AG09319 (cell line): Measurements from ENCODE around the gene PUM1.

Experiments used
- DNase-seq: peaks from one replicate; pipeline ENCODE4 v3.0.0-alpha.2; 2010; ENCODE audit warnings: low read depth; ENCODE audit errors: extremely low read depth
- TF ChIP-seq, protein P1 (sequence below): IDR thresholded peaks from 2 replicates; pipeline ENCODE4 v1.5.1; 2011; ENCODE audit warnings: low read depth, mild to moderate bottlenecking, inconsistent platforms, low read length, moderate library complexity

Gene PUM1

DNA sequence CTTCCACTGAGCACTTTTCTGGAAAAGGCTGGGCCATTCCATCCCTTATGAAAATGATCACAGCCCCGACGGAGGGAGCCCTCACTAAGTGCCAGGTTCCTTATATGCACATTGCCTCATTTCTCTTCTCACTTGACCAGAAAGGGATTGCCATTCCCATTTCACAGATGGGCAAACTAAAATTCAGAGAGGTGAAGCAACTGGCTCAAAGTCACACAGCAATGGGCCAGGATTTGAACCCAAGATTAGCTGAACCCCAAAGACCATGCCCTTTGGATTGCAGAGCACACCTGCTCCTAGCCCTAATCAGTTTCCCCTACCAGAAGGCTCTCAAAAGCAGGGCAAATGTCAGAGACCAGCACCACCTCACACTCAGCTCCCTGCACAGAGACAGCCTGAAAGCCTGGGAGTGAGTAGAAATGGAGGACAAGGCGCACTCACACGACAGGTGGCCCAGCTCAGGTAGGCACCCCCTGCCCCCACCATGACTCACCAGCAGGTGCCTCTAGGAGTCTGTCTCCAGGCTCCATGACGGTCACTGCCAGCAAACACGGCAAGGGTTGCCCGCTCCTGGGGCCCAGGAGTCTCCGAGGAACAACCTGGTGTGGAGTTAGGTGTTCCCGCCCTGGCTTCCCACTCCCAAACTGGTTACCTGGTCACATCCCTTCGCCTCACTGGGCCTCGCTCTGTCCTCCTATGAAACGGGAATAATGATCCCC, 178.6 kb downstream of the PUM1 start:
- TF ChIP-seq, protein P1, sequence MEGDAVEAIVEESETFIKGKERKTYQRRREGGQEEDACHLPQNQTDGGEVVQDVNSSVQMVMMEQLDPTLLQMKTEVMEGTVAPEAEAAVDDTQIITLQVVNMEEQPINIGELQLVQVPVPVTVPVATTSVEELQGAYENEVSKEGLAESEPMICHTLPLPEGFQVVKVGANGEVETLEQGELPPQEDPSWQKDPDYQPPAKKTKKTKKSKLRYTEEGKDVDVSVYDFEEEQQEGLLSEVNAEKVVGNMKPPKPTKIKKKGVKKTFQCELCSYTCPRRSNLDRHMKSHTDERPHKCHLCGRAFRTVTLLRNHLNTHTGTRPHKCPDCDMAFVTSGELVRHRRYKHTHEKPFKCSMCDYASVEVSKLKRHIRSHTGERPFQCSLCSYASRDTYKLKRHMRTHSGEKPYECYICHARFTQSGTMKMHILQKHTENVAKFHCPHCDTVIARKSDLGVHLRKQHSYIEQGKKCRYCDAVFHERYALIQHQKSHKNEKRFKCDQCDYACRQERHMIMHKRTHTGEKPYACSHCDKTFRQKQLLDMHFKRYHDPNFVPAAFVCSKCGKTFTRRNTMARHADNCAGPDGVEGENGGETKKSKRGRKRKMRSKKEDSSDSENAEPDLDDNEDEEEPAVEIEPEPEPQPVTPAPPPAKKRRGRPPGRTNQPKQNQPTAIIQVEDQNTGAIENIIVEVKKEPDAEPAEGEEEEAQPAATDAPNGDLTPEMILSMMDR, result no peak
- DNase-seq, result no peak

GRCh38 chr1:30885570-30886522, 179.7 kb downstream of the PUM1 start:
- DNase-seq, result no peak
- TF ChIP-seq, protein P1, result no peak

DNA sequence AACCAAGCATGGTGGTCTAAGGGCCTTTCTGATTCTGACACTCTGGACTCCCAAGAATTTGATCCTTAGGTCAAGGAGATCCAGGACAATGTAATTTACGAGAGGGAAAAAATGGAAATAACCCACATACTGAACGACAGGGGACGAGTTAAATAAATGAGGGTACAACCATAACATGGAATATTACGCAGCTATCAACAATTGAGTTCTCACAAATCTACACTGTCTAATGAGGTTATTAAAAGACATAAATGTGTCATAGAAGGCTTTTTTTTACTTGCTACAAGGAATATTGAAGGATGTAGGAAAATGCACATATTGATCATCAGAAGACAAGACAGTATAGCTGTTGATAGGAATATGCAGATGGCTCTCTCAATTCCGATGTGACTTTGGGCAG, 180.8 kb downstream of the PUM1 start:
- TF ChIP-seq, protein P1, result no peak
- DNase-seq, result no peak

DNA sequence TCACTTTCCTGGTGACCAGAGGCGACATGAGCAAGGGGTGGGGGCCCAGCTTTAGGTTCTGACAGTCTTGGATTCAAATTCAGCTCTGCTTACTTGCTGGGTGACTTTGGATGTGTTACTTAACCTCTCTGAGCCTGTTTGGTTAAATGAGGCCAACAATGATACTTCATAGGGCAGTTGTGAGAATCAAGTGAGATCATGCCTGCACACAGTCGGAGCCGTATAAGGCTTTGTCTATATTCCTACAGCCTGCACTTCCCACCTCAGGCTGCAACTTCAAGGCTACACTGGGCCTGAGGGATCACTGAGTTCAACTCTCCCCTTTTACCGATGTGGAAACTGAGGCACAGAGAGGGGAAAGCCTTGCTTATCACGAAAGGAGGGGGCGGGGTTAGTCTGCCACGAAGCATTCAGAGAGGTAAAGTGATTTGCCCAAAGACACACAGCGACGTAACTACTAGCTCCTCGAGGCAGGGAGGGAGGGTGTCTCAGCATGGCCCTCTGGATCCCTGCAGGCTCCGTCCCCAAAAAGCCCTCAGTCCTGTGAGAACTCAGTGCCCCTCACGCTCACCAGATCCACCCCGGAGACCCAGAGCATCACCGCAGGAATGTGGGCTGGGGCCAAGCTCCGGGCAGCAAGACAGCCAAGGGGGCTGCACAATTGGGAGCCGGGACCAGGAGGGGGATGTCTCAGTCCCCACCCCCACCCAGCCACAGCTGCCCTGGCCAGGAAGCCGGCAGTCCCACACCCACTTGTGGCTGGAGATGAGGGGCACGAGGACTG, 181.9 kb downstream of the PUM1 start:
- TF ChIP-seq, protein P1, result no peak
- DNase-seq, result no peak

GRCh38 chr1:30882678-30883388, 182.7 kb downstream of the PUM1 start:
- no peak for DNase-seq
- TF ChIP-seq, protein P1, result no peak
